A549 (cell line): ENCODE results near the gene RAB5A. TPM values are rescaled to one million over a fixed set of nuclear protein-coding genes. Genes with fewer than 3 reads are reported as not detected.
"Not testable (repeated sequence)": the region's sequence is repeated elsewhere in the genome, so short reads cannot be mapped to it uniquely, and the experiment has no call there.

Source experiments
- ATAC-seq, 2 experiments: fragments of 200-7000 bp in 1 of 2; fragments of >200 bp in 1 of 2; cut with Nextera tagmentation in 1 of 2; cut with Tn5 transposase in 1 of 2; 3 replicates each; pipeline versions ENCODE4 v1.8.0 to v1.9.1; 2018 to 2020; ENCODE audit warnings: mild to moderate bottlenecking in 1 of 2, moderate library complexity in 1 of 2
- CTCF ChIA-PET: fragments of 300-600 bp; sonication (Branson Sonifier 250); formaldehyde crosslinking; extraction: SDS; loops from one replicate; lab custom pipeline; 2021; ENCODE audit warnings: antibody characterized with exemption, inconsistent platforms; lab: Yijun Ruan, JAX
- POLR2A ChIA-PET: fragments of 350-600 bp; formaldehyde crosslinking; extraction: SDS; loops from one replicate; lab custom pipeline; 2021; ENCODE audit warnings: antibody characterized with exemption, inconsistent platforms; lab: Yijun Ruan, JAX
- DNase-seq, 2 experiments: peaks; one replicate each; pipeline versions ENCODE4 v3.0.0 to v3.0.0-alpha.2; 2011 to 2016; ENCODE audit warnings: low read depth in 1 of 2, low spot score in 1 of 2
- FAIRE-seq: peaks from 2 replicates; lab custom pipeline; 2011; peaks lifted over from hg19 to GRCh38; lab: Jason Lieb, UNC
- H3K27ac ChIP-seq, 2 experiments: fragments of >200 bp; sonication (Bioruptor Twin); formaldehyde crosslinking; 3 replicates each; pipeline ENCODE4 v1.5.1; 2016 to 2017
- H3K4me1 ChIP-seq: fragments of >200 bp; sonication (Bioruptor Twin); formaldehyde crosslinking; 3 replicates; pipeline ENCODE4 v1.6.1; 2016
- H3K4me2 ChIP-seq: fragments of >200 bp; sonication (Bioruptor Twin); formaldehyde crosslinking; 3 replicates; pipeline ENCODE4 v1.6.1; 2016
- H3K4me3 ChIP-seq: fragments of >200 bp; sonication (Bioruptor Twin); formaldehyde crosslinking; 3 replicates; pipeline ENCODE4 v1.5.1; 2016
- H3K9me3 ChIP-seq: fragments of >200 bp; sonication (Bioruptor Twin); formaldehyde crosslinking; 3 replicates; pipeline ENCODE4 v1.6.1; 2016
- CBX2 ChIP-seq: fragments of 200-600 bp; sonication (generic); IDR thresholded peaks from 2 replicates; pipeline ENCODE4 v1.6.1; 2016; ENCODE audit warnings: low read depth, mild to moderate bottlenecking, borderline replicate concordance
- CEBPB ChIP-seq, 2 experiments: fragments of >200 bp in 1 of 2; sonication (Bioruptor Twin) in 1 of 2; formaldehyde crosslinking in 1 of 2; IDR thresholded peaks; 2 replicates each; pipeline ENCODE4 v1.6.1; 2012 to 2016
- CTCF ChIP-seq: fragments of >200 bp; sonication (Bioruptor Twin); formaldehyde crosslinking; IDR thresholded peaks from 3 replicates; pipeline ENCODE4 v1.5.1; 2016
- EHF ChIP-seq: fragments of 250-450 bp; sonication (Bioruptor Pico); IDR thresholded peaks from 2 replicates; pipeline ENCODE4 v1.5.0; 2020; ENCODE audit warnings: mild to moderate bottlenecking
- HES2 ChIP-seq: fragments of >200 bp; sonication (Bioruptor Twin); formaldehyde crosslinking; IDR thresholded peaks from 2 replicates; pipeline ENCODE4 v1.6.1; 2016
- HMGXB4 ChIP-seq: fragments of 250-450 bp; sonication (Bioruptor Pico); IDR thresholded peaks from 2 replicates; pipeline ENCODE4 v1.5.0; 2021; ENCODE audit warnings: mild to moderate bottlenecking, moderate library complexity, borderline replicate concordance
- JUNB ChIP-seq: fragments of >200 bp; sonication (Bioruptor Twin); formaldehyde crosslinking; IDR thresholded peaks from 2 replicates; pipeline ENCODE4 v1.6.1; 2016
- NPAS2 ChIP-seq: fragments of 250-450 bp; sonication (Bioruptor Pico); IDR thresholded peaks from 2 replicates; pipeline ENCODE4 v1.8.0; 2022; ENCODE audit warnings: mild to moderate bottlenecking, moderate library complexity, borderline replicate concordance
- POLR2AphosphoS2 ChIP-seq: conservative IDR thresholded peaks from 2 replicates; pipeline ENCODE4 v1.6.1; 2012; ENCODE audit warnings: low read length, improper control_type of control experiment, inconsistent platforms
- RAD21 ChIP-seq, 2 experiments: fragments of >200 bp in 1 of 2; sonication (Bioruptor Twin) in 1 of 2; formaldehyde crosslinking in 1 of 2; IDR thresholded peaks in 1 of 2; conservative IDR thresholded peaks in 1 of 2; 2 replicates in 1 of 2; 3 replicates in 1 of 2; pipeline ENCODE4 v1.6.1; 2012 to 2018; ENCODE audit warnings: inconsistent platforms in 1 of 2
- RFX5 ChIP-seq: fragments of 450-650 bp; IDR thresholded peaks from 2 replicates; pipeline ENCODE4 v1.7.1; 2014; ENCODE audit warnings: antibody characterized with exemption, mild to moderate bottlenecking, moderate library complexity
- SMC3 ChIP-seq: fragments of >200 bp; sonication (Bioruptor Twin); formaldehyde crosslinking; IDR thresholded peaks from 3 replicates; pipeline ENCODE4 v1.6.1; 2018; ENCODE audit warnings: inconsistent platforms
- TFCP2L1 ChIP-seq: fragments of 250-450 bp; sonication (Bioruptor Pico); IDR thresholded peaks from 2 replicates; pipeline ENCODE4 v1.5.0; 2021; ENCODE audit warnings: mild to moderate bottlenecking
- ZC3H11A ChIP-seq: fragments of 450-650 bp; IDR thresholded peaks from 2 replicates; pipeline ENCODE4 v1.6.1; 2014; ENCODE audit warnings: antibody characterized with exemption, mild to moderate bottlenecking
- WGBS: methylation state at CpG from one replicate; pipeline ENCODE4 v1.1.6; 2017; ENCODE audit errors: missing lambda C conversion rate; 5-methylcytosine and 5-hydroxymethylcytosine counted together
- polyA plus RNA-seq, 4 experiments: library from polyadenylated mRNA; depleted of rRNA in 3 of 4; stranded (reverse); fragments of >200 nt; fragmentation: RNase III in 1 of 4; extraction: RNeasy Plus Mini Kit Qiagen cat#74134 plus additional on column Dnase treatment in 1 of 4; gene quantifications; 2 replicates in 3 of 4; 3 replicates in 1 of 4; pipeline ENCODE4 v1.2.3, GENCODE V29; 2011 to 2017

Gene RAB5A
- polyA plus RNA-seq, 2 of the 4 experiments (the other 2 are of a cell fraction), result 41.2 to 66.6 TPM

GRCh38 chr3:19899264-19899663 is 47.6 kb upstream of the RAB5A start:
- ATAC-seq, result no peak
- ChIA-PET POLR2A (interaction anchor here (1.3 to 2.2 kb wide), 2 partner anchors 10 to 11 kb away, joined by 5 to 12 read pairs; no protein-coding TSS in a partner anchor), CTCF (interaction anchor here (0.9 to 2.6 kb wide), 5 partner anchors 11 to 33 kb away, joined by 3 to 12 read pairs (median 3); no protein-coding TSS in a partner anchor)
- no peak for FAIRE-seq
- WGBS, result 47% methylated on average over 2 of the region's 2 CpGs
- Histone ChIP-seq H3K27ac (peak overlapping the region; percentile 69 to 85), H3K4me3 (peak overlapping the region; percentile 8; the same call in 2 of the 3 replicates), H3K4me2 (peak overlapping the region; percentile 83), H3K9me3 (no peaks in the 10 kb centered on the region), H3K4me1 (peaks cover 43% of the 10 kb centered on the region)
- DNase-seq, result no peak
- TF ChIP-seq CBX2 (no peak), SMC3 (no peak), HMGXB4 (CRISPR knock-in tag) (no peak), CEBPB (IDR thresholded peaks at IDR 0.05) (no peak), TFCP2L1 (CRISPR knock-in tag) (no peak), POLR2AphosphoS2 (no peak), RFX5 (no peak)

GRCh38 chr3:19899833-19900232 is 47.1 kb upstream of the RAB5A start:
- WGBS, result 80% methylated on average over 7 of the region's 7 CpGs
- ChIA-PET POLR2A (interaction anchor here (0.7 kb wide), 1 partner anchor 49 kb away, joined by 3 read pairs; no protein-coding TSS in a partner anchor), CTCF (interaction anchor here (0.9 to 2.6 kb wide), 5 partner anchors 11 to 33 kb away, joined by 3 to 12 read pairs (median 3); no protein-coding TSS in a partner anchor)
- not testable (repeated sequence) for H3K9me3 ChIP-seq, FAIRE-seq, H3K4me3 ChIP-seq, DNase-seq
- Histone ChIP-seq H3K27ac (peak overlapping the region; percentile 69 to 85), H3K4me2 (peak overlapping the region; percentile 83), H3K4me1 (peaks cover 43% of the 10 kb centered on the region)
- ATAC-seq, result 0 out of 6 replicates have a peak, but pooled peaks of 1 of the 2 experiments have one; percentile 24

- FAIRE-seq (no peak), DNase-seq (peak in 1 of 2 experiments; percentile 11), ATAC-seq (peak in 1 of 2 experiments; percentile 38; a peak in 1 of 6 replicates)
- ChIA-PET CTCF (interaction anchor here (0.6 to 1.0 kb wide), 2 partner anchors 10 to 24 kb away, joined by 3 to 4 read pairs; no protein-coding TSS in a partner anchor), POLR2A (no interaction called here)
- H3K9me3 ChIP-seq, result no peaks in the 10 kb centered on the region
- 76% methylated on average over 5 of the region's 5 CpGs for WGBS
- H3K4me3 ChIP-seq, result no peak overlapping the region
- peaks cover 43% of the 10 kb centered on the region for H3K4me1 ChIP-seq
- TF ChIP-seq TFCP2L1 (CRISPR knock-in tag) (no peak), CTCF (0 out of 3 replicates have a peak, but pooled peaks have one; percentile 12), SMC3 (0 out of 3 replicates have a peak, but pooled peaks have one; percentile 24), HES2 (no peak), ZC3H11A (no peak), NPAS2 (CRISPR knock-in tag) (no peak), RAD21 (conservative IDR thresholded peaks at IDR 0.05 in 1 of 2, IDR thresholded peaks at IDR 0.05 in 1 of 2) (peak; percentile 40 to 49; a peak in 4 of 5 replicates), EHF (CRISPR knock-in tag) (no peak), JUNB (no peak)
- H3K4me2 ChIP-seq, result no peak overlapping the region
- H3K27ac ChIP-seq, result peak overlapping the region in 1 of 2 experiments; percentile 32; a peak in 2 of 6 replicates
Measured at GRCh38 chr3:19901337-19901736, 45.6 kb upstream of the RAB5A start.
